Small intestine (tissue), 16 donors: ENCODE measurements around the gene RDH11. TPM values are rescaled to one million over a fixed set of nuclear protein-coding genes. Genes with fewer than 3 reads are reported as not detected.
A peak's percentile ranks its signal among the peaks of the same experiment; 100 is the strongest.

Source experiments
- DNase-seq, 2 donors: peaks; one replicate each; pipeline versions ENCODE4 v3.0.0 to v3.0.0-alpha.2; 2013
- FAIRE-seq: peaks from 2 replicates; lab custom pipeline; 2012; peaks lifted over from hg19 to GRCh38; lab: Jason Lieb, UNC
- H3K27ac ChIP-seq, 3 donors: one replicate each; pipeline ENCODE4 v1.5.1; 2013; ENCODE audit warnings: low read length in 2 of 3, mild to moderate bottlenecking in 2 of 3, control low read depth in 1 of 3, inconsistent platforms in 1 of 3, low read depth in 1 of 3, moderate library complexity in 1 of 3
- H3K27me3 ChIP-seq, 3 donors: one replicate each; pipeline ENCODE4 v1.6.1; 2013; ENCODE audit warnings: low read length in 3 of 3, inconsistent platforms in 1 of 3; ENCODE audit not compliant: control insufficient read depth in 3 of 3, insufficient read depth in 3 of 3
- H3K36me3 ChIP-seq, 3 donors: one replicate each; pipeline ENCODE4 v1.6.1; 2013; ENCODE audit warnings: low read length in 3 of 3, inconsistent platforms in 1 of 3, low read depth in 1 of 3, mild to moderate bottlenecking in 1 of 3, moderate library complexity in 1 of 3; ENCODE audit not compliant: control insufficient read depth in 3 of 3, insufficient read depth in 2 of 3
- H3K4me1 ChIP-seq, 3 donors: one replicate each; pipeline ENCODE4 v1.6.1; 2013; ENCODE audit warnings: low read length in 2 of 3, inconsistent platforms in 1 of 3, low read depth in 1 of 3, mild to moderate bottlenecking in 1 of 3, moderate library complexity in 1 of 3; ENCODE audit not compliant: control insufficient read depth in 3 of 3, insufficient read depth in 2 of 3
- H3K4me3 ChIP-seq, 3 donors: one replicate each; pipeline ENCODE4 v1.5.1; 2013; ENCODE audit warnings: low read length in 3 of 3, control low read depth in 1 of 3, inconsistent platforms in 1 of 3, low read depth in 1 of 3, mild to moderate bottlenecking in 1 of 3, moderate library complexity in 1 of 3
- H3K9me3 ChIP-seq, 2 donors: one replicate each; pipeline ENCODE4 v1.6.1; 2013; ENCODE audit warnings: low read depth in 1 of 2, low read length in 1 of 2; ENCODE audit not compliant: control insufficient read depth in 2 of 2, insufficient read depth in 1 of 2
- WGBS, 3 donors: extraction: QIAGEN DNeasy Blood & Tissue Kit; methylation state at CpG; one replicate each; pipeline ENCODE4 v1.1.7; 2013; 5-methylcytosine and 5-hydroxymethylcytosine counted together
- long read RNA-seq, 10 donors: transcript quantifications; one replicate each; lab custom pipeline, GENCODE V29; 2026
- polyA plus RNA-seq, 4 donors: library from polyadenylated mRNA; stranded (reverse) in 3 of 4; unstranded in 1 of 4; fragments of 200-250 nt in 3 of 4; fragments of 120-200 nt in 1 of 4; gene quantifications; one replicate each; pipeline versions ENCODE4 v1.2.1 to v1.2.3, GENCODE V29; 2013
- donor health status: healthy with polysubstance abuse.
- donor health status: control.
- donor health status: control.
- donor health status: Bipolar disorder and iron deficiency.
- donor health status: healthy.

The RDH11 gene, protein sequence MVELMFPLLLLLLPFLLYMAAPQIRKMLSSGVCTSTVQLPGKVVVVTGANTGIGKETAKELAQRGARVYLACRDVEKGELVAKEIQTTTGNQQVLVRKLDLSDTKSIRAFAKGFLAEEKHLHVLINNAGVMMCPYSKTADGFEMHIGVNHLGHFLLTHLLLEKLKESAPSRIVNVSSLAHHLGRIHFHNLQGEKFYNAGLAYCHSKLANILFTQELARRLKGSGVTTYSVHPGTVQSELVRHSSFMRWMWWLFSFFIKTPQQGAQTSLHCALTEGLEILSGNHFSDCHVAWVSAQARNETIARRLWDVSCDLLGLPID
- polyA plus RNA-seq, result 10 to 100 TPM in 2 of 4 donors, 1 to 10 TPM in 2; 5.9 to 63.8 (median 23.8) TPM
- long read RNA-seq, donor 1, result 0 reads
- long read RNA-seq, donor 2, transcript RDH11-201 (7 exons, 2,588 nt), result major isoform, 6 of 8 reads
- long read RNA-seq, donor 2, partial matches to known transcripts, result 0 of 8 reads
- long read RNA-seq, donor 2, other reads (novel, unspliced or antisense), result 0 of 8 reads
- long read RNA-seq, donor 3, partial matches to known transcripts, result 0 of 3 reads
- long read RNA-seq, donor 3, other reads (novel, unspliced or antisense), result 0 of 3 reads
- long read RNA-seq, donor 4, partial matches to known transcripts, result 0 of 2 reads
- long read RNA-seq, donor 4, other reads (novel, unspliced or antisense), result 0 of 2 reads
- long read RNA-seq, donor 5, partial matches to known transcripts, result 0 of 2 reads
- long read RNA-seq, donor 5, other reads (novel, unspliced or antisense), result 0 of 2 reads
- long read RNA-seq, donor 6, partial matches to known transcripts, result 0 of 4 reads
- long read RNA-seq, donor 6, other reads (novel, unspliced or antisense), result 0 of 4 reads
- long read RNA-seq, donor 7, result 0 reads
- long read RNA-seq, donor 8, partial matches to known transcripts, result 0 of 1 reads
- long read RNA-seq, donor 8, other reads (novel, unspliced or antisense), result 0 of 1 reads
- long read RNA-seq, donor 9, result 0 reads
- long read RNA-seq, donor 10, transcript RDH11-201 (7 exons, 2,588 nt), result major isoform, 14 of 16 reads
- long read RNA-seq, donor 10, partial matches to known transcripts, result 0 of 16 reads
- long read RNA-seq, donor 10, other reads (novel, unspliced or antisense), result 0 of 16 reads

DNA sequence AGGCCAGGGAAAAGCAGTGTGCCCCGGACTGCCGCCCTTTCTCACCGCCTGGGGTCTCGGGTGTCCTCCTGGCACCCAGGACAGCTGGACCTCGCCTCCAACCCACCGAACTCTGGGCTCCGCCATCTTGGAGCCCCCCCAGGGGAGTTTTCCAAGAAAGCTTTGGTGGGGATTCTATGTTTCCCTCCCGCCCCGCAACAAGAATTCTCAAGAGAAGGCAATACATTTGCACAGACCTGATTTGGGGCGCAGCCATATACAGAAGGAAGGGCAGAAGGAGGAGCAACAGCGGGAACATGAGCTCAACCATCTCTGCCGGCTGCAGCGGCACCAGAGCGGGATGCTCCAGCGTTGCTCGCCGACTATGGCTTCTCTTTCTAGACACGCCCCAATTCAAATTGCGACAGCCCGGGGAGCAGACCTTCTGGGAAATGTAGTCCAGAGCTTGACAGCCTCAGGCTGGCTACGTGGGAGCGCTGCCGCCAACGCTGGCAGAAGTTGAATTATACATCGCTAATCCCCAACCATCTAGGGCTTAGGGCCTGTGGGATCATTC is at the start of gene RDH11:
Gene RDH11, minus strand, starts transcription at position 371 of the 556 bp plus-strand sequence. Its CDS starts 61 bp downstream, at position 310.
- Histone ChIP-seq H3K9me3 (no peaks in the 10 kb centered on the region), H3K27ac (peak within 1 kb of the TSS; percentile 80 to 89 (median 85)), H3K27me3 (no peaks in the 10 kb centered on the region), H3K4me3 (peak within 1 kb of the TSS; percentile 67 to 96 (median 86)), H3K4me1 (peaks cover 0 to 5% (median 0%) of the 10 kb centered on the region in 3 donors), H3K36me3 (peaks cover 4 to 5% (median 4%) of the 10 kb centered on the region in 3 donors)
- WGBS, 3 donors, result 0 to 1% (median 1%) methylated on average over 25 of the region's 25 CpGs
- FAIRE-seq (no peak), DNase-seq (peak; percentile 94 to 95)

- Histone ChIP-seq H3K27me3 (no peaks in the 10 kb centered on the region), H3K4me1 (peaks cover 0 to 1% (median 0%) of the 10 kb centered on the region in 3 donors), H3K36me3 (peaks cover 4 to 14% (median 5%) of the 10 kb centered on the region in 3 donors), H3K4me3 (no peak overlapping the region), H3K9me3 (no peaks in the 10 kb centered on the region), H3K27ac (no peak overlapping the region)
- WGBS, 3 donors, result 64 to 73% (median 66%) methylated on average over 2 of the region's 2 CpGs
- DNase-seq, result no peak
- no peak for FAIRE-seq
These were observed 48.5 kb upstream of the RDH11 start for GRCh38 chr14:67744046-67744445.

- Histone ChIP-seq H3K9me3 (no peaks in the 10 kb centered on the region), H3K27me3 (no peaks in the 10 kb centered on the region), H3K4me3 (no peak overlapping the region), H3K4me1 (peaks cover 0 to 8% (median 0%) of the 10 kb centered on the region in 3 donors), H3K27ac (peak overlapping the region; percentile 20 to 86 (median 60)), H3K36me3 (no peaks in the 10 kb centered on the region)
- 14 to 52% (median 30%) methylated on average over 12 of the region's 12 CpGs for WGBS, 3 donors
- no peak for FAIRE-seq
- peak; percentile 78 to 89 for DNase-seq
These were observed 43.4 kb upstream of the RDH11 start for GRCh38 chr14:67738740-67739504.

- WGBS, 3 donors, result 25 to 72% (median 60%) methylated on average over 4 of the region's 4 CpGs
- H3K27ac ChIP-seq, result no peak overlapping the region
- no peak for FAIRE-seq
These were observed 41.2 kb upstream of the RDH11 start for GRCh38 chr14:67736771-67737170.

GRCh38 chr14:67735336-67736147 is 40.0 kb upstream of the RDH11 start:
- Histone ChIP-seq H3K9me3 (no peaks in the 10 kb centered on the region), H3K4me3 (no peak overlapping the region), H3K4me1 (peaks cover 0 to 8% (median 0%) of the 10 kb centered on the region in 3 donors), H3K36me3 (no peaks in the 10 kb centered on the region), H3K27ac (no peak overlapping the region), H3K27me3 (no peaks in the 10 kb centered on the region)
- FAIRE-seq (no peak), DNase-seq (no peak)
- WGBS, 3 donors, result 86 to 93% (median 88%) methylated on average over 10 of the region's 10 CpGs

More at GRCh38 chr14:67736771-67737170, 41.2 kb upstream of the RDH11 start:
- H3K27me3 ChIP-seq, result no peaks in the 10 kb centered on the region
- peak in 1 of 2 donors; percentile 35 for DNase-seq
- no peaks in the 10 kb centered on the region for H3K36me3 ChIP-seq
- H3K4me3 ChIP-seq, result no peak overlapping the region
- H3K4me1 ChIP-seq, result peaks cover 0 to 8% (median 0%) of the 10 kb centered on the region in 3 donors
- H3K9me3 ChIP-seq, result no peaks in the 10 kb centered on the region

DNA sequence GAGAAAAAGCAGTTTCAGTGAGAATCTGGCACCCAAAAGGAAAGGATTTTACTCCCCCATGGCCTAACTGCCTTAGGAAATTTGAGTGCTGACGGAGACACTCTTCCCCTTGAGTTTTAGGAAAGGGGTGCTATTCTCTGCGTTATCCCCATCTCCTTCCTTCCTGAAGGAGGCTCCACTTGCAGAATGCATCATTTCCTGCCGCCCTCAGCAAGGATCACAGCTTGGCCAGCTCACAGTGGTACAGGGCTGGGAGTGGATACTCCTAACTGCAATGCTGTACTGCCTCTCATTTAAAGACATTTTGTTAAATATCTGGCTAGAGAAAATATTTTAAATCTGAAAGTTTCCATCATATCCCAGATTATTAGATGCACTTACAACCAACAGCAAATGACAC is 39.1 kb upstream of the RDH11 start:
- 73 to 90% (median 86%) methylated on average over 3 of the region's 3 CpGs for WGBS, 3 donors
- H3K27ac ChIP-seq, result no peak overlapping the region
- H3K4me1 ChIP-seq, result peaks cover 0 to 13% (median 0%) of the 10 kb centered on the region in 3 donors
- H3K27me3 ChIP-seq, result no peaks in the 10 kb centered on the region
- no peaks in the 10 kb centered on the region for H3K9me3 ChIP-seq
- no peaks in the 10 kb centered on the region for H3K36me3 ChIP-seq
- no peak overlapping the region for H3K4me3 ChIP-seq
- FAIRE-seq (no peak), DNase-seq (no peak)

GRCh38 chr14:67733616-67734015 is 38.1 kb upstream of the RDH11 start:
- no peak overlapping the region for H3K4me3 ChIP-seq
- DNase-seq (no peak), FAIRE-seq (no peak)
- H3K9me3 ChIP-seq, result no peaks in the 10 kb centered on the region
- H3K27me3 ChIP-seq, result no peaks in the 10 kb centered on the region
- H3K36me3 ChIP-seq, result no peaks in the 10 kb centered on the region
- 86 to 94% (median 89%) methylated on average over 4 of the region's 4 CpGs for WGBS, 3 donors
- H3K4me1 ChIP-seq, result peaks cover 0 to 16% (median 0%) of the 10 kb centered on the region in 3 donors
- no peak overlapping the region for H3K27ac ChIP-seq
